GM19099 (cell line): ENCODE results near the gene MGAM2.

Experiments
- POLR2A ChIP-seq: IDR thresholded peaks from 3 replicates; pipeline ENCODE4 v1.6.1; 2011; ENCODE audit warnings: low read depth; ENCODE audit not compliant: insufficient read length; ENCODE audit errors: extremely low read depth

The MGAM2 gene

DNA sequence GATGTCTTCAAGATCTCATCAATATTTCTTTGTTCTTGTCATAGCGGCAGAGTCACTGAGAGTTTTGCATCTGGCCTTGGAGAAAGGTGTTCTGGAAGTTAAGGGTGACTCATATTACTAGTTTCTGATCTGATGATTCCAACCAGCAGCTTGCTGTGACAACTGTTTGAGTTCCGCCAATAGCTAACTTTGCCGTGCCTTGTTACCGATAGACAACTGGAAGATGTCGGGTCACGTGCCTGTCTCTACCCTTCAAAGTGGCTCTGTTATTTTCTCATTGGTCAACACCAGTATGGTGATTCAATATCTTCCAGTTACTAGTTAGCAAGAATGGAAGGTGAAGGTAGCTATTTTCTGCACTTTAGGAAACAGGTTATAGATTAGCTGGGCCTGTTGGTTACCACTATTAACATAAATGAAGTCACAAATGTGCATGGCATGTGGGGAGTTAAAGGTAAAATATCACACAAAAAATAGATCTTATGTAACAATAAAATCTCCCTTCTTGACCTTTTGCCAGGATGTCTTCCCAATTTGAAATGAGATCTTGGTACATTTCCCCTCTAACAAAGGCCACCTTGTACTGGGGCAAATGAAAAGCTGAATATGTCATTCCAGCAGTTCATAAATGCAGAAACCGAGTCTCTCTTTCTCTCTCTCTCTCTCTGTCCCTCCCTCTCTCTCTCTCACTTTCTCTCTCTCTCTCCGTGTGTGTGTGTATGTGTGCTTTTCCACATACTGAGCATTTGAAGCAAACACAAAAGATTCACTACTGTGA is 2.6 kb upstream of the MGAM2 start:
- no peak for TF ChIP-seq POLR2A

DNA sequence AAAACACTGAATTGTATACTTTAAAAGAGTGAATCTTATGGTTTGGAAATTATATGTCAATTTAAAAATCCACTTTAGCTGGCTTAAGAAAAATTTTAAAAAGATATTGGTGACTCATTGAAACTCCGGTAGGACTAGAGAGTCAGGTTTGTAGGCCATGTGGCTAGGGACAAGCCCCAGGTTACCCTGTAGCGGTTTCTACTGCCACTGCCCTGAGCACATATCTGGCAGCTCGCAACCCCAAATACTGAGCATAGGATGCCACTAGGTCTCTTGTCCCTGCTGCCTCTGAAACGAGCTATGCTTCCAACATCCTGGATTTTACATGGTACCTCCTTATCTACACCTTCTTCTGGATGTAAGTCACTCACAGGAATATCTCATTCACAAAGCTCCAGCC is 1.4 kb upstream of the MGAM2 start:
- TF ChIP-seq POLR2A: no peak

- TF ChIP-seq POLR2A: no peak
Observed at GRCh38 chr7:142110638-142111037, 880 bp upstream of the MGAM2 start.

DNA sequence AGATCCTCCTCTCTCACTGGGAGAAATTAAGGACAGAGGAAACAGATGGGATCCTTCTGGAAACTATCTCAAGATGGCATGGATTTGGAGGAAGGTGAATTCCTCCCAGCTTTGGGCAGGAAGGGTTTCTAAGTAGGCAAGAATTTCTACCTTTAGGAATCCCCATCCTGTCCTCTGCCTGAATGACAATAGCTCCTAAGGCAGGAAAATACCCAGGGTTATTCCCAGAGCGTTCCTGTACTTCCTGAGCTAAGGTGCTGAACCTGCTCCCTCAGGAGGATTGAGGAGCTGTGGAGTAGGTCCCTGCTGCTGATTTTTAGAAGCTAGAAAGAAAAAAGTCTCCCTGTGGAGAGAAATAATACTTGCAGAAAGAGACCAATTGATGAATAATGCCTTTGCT is 568 bp downstream of the MGAM2 start:
- TF ChIP-seq POLR2A: no peak

DNA sequence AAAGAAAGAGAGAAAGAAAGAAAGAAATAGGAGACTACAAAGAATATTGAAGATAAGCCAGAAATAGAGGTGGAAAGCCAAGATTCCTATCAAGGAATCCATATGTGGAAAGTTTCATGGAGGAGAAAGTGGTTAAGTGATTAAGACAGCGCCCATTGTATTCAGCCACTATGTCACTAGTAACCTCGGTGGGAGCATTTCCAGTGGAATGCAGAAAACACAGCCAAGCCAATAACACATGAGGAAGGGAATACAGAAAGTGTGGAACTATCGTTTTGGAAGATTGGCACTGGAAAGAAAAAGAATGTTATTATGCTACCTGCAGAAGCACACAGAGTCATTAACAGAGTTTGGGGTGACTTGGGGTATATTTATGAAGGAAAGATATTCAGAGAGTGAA is 2.7 kb downstream of the MGAM2 start:
- TF ChIP-seq POLR2A: no peak

GRCh38 chr7:142120524-142120923 is 9.0 kb downstream of the MGAM2 start:
- no peak for TF ChIP-seq POLR2A

GRCh38 chr7:142123184-142123583 is 11.7 kb downstream of the MGAM2 start:
- TF ChIP-seq POLR2A: no peak

DNA sequence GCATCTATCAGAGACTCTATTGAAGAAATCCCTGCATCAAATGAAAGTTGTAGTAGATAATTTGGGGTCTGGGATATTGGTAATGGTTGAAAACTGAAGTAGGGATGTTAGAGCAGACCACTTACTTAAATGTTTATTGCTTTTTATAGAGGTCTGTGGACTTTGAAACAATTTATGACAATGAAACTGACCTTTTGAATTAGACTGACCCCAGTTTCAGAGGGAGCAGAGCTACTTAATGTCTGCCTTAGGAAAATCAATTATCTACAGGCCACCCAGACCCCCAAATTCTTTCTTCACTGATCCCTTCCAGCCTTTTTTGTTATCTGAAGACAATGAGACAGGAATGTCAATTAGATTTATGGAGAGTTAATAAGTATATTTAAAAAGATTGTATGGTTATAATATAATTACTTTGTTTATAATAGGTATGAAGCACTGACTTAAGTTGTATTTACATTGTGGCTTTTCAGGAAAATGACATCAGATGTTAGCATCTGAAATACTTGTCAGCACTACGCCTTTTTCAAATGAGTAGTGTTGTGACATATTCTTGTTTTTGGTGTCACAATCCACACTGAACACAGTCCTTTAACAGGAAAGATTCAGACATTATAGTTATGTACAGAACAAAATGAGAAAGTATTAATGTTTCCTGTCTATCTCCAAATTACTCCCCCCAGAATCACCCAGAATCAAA is 13.9 kb downstream of the MGAM2 start:
- no peak for TF ChIP-seq POLR2A

- TF ChIP-seq POLR2A: no peak
Observed at GRCh38 chr7:142130267-142130666, 18.7 kb downstream of the MGAM2 start.

GRCh38 chr7:142131439-142132185 is 20.1 kb downstream of the MGAM2 start:
- no peak for TF ChIP-seq POLR2A

DNA sequence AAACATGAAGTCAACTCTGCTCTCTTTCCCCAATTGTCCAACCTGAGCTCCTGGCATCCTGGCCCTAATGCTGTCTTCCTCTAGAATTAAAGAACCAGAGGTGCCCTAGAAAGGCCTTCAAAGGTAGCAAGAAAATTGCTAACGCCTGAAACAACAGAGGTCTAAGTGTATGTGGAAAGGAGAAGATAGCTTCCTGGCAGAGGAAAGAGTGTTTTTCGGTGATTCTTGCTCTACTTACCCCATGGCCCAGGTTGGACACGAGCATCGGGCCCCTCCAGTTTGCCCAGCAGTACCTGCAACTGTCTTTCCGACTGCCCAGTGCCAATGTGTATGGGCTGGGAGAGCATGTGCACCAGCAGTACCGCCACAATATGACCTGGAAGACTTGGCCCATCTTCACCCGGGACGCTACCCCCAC is 22.2 kb downstream of the MGAM2 start:
- no peak for TF ChIP-seq POLR2A

DNA sequence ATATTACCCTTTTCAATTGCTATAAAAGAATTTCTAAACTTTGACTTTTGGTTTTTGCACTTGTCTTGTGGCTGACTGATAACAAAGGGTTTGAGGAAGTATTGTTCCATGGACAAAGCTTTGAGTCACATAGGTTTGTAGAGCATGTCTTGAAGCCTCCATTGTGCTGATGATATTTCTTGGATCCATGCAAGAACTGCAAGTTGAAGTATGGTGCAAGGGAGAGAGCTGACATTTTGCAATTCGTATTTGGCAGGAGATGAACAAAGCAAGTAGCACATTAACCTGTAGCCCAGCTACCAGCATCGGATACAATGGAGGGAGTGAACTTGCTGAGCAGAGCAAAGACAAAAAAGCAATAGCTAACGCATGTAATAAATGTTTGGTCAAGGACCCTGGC is 23.4 kb downstream of the MGAM2 start:
- TF ChIP-seq POLR2A: no peak

DNA sequence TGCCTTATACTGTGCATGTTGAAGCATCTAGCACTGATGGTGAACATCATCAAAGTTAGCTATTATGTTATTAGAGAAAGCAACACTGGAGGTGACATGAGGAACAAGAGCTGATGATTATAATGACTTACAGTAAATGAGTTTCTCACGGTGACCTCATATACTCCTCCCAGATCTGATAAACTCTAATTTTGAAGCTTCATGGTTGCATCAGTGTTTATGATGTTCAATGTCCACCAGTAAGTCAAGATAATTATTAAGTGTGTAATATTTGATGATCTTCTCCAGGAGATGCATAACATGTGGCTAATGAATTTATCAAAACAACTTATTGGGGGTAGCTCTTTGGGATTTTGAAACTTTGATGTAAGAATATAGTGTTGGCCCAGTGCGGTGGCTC is 27.5 kb downstream of the MGAM2 start:
- no peak for TF ChIP-seq POLR2A

GRCh38 chr7:142139597-142140400 is 28.3 kb downstream of the MGAM2 start:
- no peak for TF ChIP-seq POLR2A
